ENCODE results near the gene PPP1R3G. TPM values are rescaled to one million over a fixed set of nuclear protein-coding genes. Genes with fewer than 3 reads are reported as not detected.

The PPP1R3G gene
- total and polyA plus RNA-seq, 2 of the 13 experiments (the other 11 are each of a cell fraction or from before 2014, with no cell fraction given), result 1.2 to 1.3 TPM

- TF ChIP-seq TFE3 (CRISPR knock-in tag; IDR thresholded peaks at IDR 0.05) (no peak), ZNF460 (CRISPR knock-in tag; IDR thresholded peaks at IDR 0.05; ENCODE audit: borderline replicate concordance) (no peak), CTCF (CRISPR knock-in tag; IDR thresholded peaks at IDR 0.05) (no peak), CEBPG (CRISPR knock-in tag; IDR thresholded peaks at IDR 0.05) (peak; percentile 30; the same call in 1 of the 2 replicates), HMGA1 (CRISPR knock-in tag; conservative IDR thresholded peaks at IDR 0.05) (no peak), FOXP4 (CRISPR knock-in tag; IDR thresholded peaks at IDR 0.05) (peak; percentile 28; the same call in 1 of the 2 replicates), PHF21A (CRISPR knock-in tag; IDR thresholded peaks at IDR 0.05) (peak; percentile 87), BHLHE40 (IDR thresholded peaks at IDR 0.05; ENCODE audit: low read length) (peak; percentile 3; the same call in 1 of the 2 replicates), ZNF777 (CRISPR knock-in tag; IDR thresholded peaks at IDR 0.05) (no peak), ZNF746 (CRISPR knock-in tag; IDR thresholded peaks at IDR 0.05) (no peak), SKI (IDR thresholded peaks at IDR 0.05; ENCODE audit: partially characterized antibody) (no peak), ZSCAN25 (CRISPR knock-in tag; IDR thresholded peaks at IDR 0.05) (no peak), NR2F6 (IDR thresholded peaks at IDR 0.05) (no peak; the same call in 1 of the 2 replicates), NR2F6 (CRISPR knock-in tag; IDR thresholded peaks at IDR 0.05) (peak; percentile 77; the same call in 1 of the 2 replicates), ZNF33B (CRISPR knock-in tag; IDR thresholded peaks at IDR 0.05) (no peak), ZFP1 (CRISPR knock-in tag; IDR thresholded peaks at IDR 0.05) (no peak), PHB2 (IDR thresholded peaks at IDR 0.05; ENCODE audit: partially characterized antibody) (no peak), ZNF564 (CRISPR knock-in tag; IDR thresholded peaks at IDR 0.05) (no peak), ZNF639 (CRISPR knock-in tag; conservative IDR thresholded peaks at IDR 0.05) (no peak), ZKSCAN8 (CRISPR knock-in tag; IDR thresholded peaks at IDR 0.05; ENCODE audit: borderline replicate concordance) (no peak), TCF7L2 (IDR thresholded peaks at IDR 0.05; ENCODE audit: low read depth, low read length) (no peak), ADNP (CRISPR knock-in tag; IDR thresholded peaks at IDR 0.05) (no peak), THAP9 (CRISPR knock-in tag; IDR thresholded peaks at IDR 0.05; ENCODE audit: borderline replicate concordance) (no peak), ZFP41 (CRISPR knock-in tag; IDR thresholded peaks at IDR 0.05; ENCODE audit: borderline replicate concordance) (no peak), GATA4 (IDR thresholded peaks at IDR 0.05; ENCODE audit: borderline replicate concordance, low read depth) (0 out of 2 replicates have a peak, but pooled peaks have one; percentile 8)
These were observed 36.3 kb downstream of the PPP1R3G start (continued) for GRCh38 chr6:5121479-5121878.
